ENCODE measurements around the gene PALD1.

DNA sequence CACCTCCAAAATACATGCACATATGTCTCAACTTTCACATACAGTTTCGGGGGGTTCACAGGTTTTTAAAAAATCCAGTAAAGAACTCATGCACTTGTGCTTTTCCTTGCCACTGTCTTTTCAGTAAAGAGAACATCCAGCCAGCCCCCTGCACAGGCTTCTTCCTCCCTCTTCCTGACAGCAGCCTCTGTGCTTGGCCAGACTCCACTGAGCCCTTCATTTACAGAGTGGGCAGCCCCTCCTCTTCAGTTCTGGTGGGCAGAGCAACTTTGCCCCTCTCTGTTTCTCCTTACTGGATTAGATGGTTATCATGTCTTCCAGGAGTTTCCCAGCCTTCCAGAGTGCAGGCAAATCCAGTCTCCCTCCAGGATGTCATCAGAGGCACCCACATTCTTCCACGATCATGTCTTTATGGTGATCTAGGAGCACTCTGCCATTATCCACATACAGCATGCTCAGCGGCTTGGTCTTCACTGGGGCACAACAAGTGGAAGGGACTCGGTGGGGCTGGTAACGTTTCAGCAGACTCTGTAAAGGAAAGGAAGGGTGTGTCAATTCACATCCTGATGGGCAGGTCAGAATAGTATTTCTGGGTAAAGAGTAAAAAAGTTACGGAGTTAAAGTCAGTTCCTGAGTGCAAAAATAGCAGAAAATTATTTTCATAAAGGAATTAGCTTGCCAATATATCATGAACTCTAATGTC, 45.9 kb upstream of the PALD1 start:
- no peak for TF ChIP-seq POLR2A (IDR thresholded peaks at IDR 0.05; ENCODE audit: low read depth, low read length)
- no peak for TF ChIP-seq POLR2AphosphoS5 (IDR thresholded peaks at IDR 0.05; ENCODE audit: low read depth, low read length)
- TF ChIP-seq TAF1 (IDR thresholded peaks at IDR 0.05; ENCODE audit: borderline replicate concordance, low read depth, low read length), result no peak

Data from GM12892 (cell line).